B cell (primary cell): ENCODE data around the gene CACNG6. TPM values are rescaled to one million over a fixed set of nuclear protein-coding genes. Genes with fewer than 3 reads are reported as not detected.
A peak's percentile ranks its signal among the peaks of the same experiment; 100 is the strongest.

Experiments used
- ATAC-seq: fragments of 200-7000 bp; cut with Tn5 transposase; one replicate; pipeline ENCODE4 v1.10.0; 2021; ENCODE audit warnings: low read depth, mild to moderate bottlenecking, moderate number of reproducible peaks, moderate library complexity
- CTCF ChIA-PET: fragments of 350-600 bp; sonication (Branson Sonifier 250); formaldehyde crosslinking; loops from one replicate; lab custom pipeline; 2021; ENCODE audit warnings: antibody characterized with exemption, inconsistent platforms; lab: Charles Lee
- POLR2A ChIA-PET: fragments of 350-600 bp; sonication (Branson Sonifier 250); formaldehyde crosslinking; loops from one replicate; lab custom pipeline; 2021; ENCODE audit warnings: antibody characterized with exemption; lab: Charles Lee
- DNase-seq: peaks from one replicate; pipeline ENCODE4 v3.0.0; 2013
- H2AFZ ChIP-seq: 2 replicates; pipeline ENCODE4 v1.6.1; 2012; ENCODE audit warnings: mild to moderate bottlenecking, low read depth, low read length; ENCODE audit not compliant: insufficient read depth, poor library complexity, severe bottlenecking
- H3K27ac ChIP-seq, 2 donors: 1 replicate in 1 of 2; 2 replicates in 1 of 2; pipeline ENCODE4 v1.5.1; 2012 to 2013; ENCODE audit warnings: low read length in 2 of 2, mild to moderate bottlenecking in 2 of 2, moderate library complexity in 1 of 2
- H3K27me3 ChIP-seq, 4 experiments: fragments of 200-600 bp in 1 of 4; sonication (generic) in 1 of 4; replicated peaks in 1 of 4; 1 replicate in 2 of 4; 2 replicates in 2 of 4; pipeline versions ENCODE4 v1.6.1 to v1.7.0; 2013 to 2016; ENCODE audit warnings: low read length in 3 of 4, mild to moderate bottlenecking in 2 of 4, mixed read lengths in 1 of 4, moderate library complexity in 1 of 4; ENCODE audit not compliant: insufficient read depth in 4 of 4, control insufficient read depth in 3 of 4; ENCODE audit errors: control extremely low read depth in 1 of 4
- H3K36me3 ChIP-seq, 2 experiments: replicated peaks in 1 of 2; 1 replicate in 1 of 2; 2 replicates in 1 of 2; pipeline versions ENCODE4 v1.6.1 to v1.7.1; 2013; ENCODE audit warnings: low read length in 1 of 2; ENCODE audit not compliant: insufficient read depth in 2 of 2, control insufficient read depth in 1 of 2; ENCODE audit errors: control extremely low read depth in 1 of 2, extremely low read depth in 1 of 2
- H3K4me1 ChIP-seq, 2 donors: fragments of 200-600 bp in 1 of 2; sonication (generic) in 1 of 2; 1 replicate in 1 of 2; 2 replicates in 1 of 2; pipeline versions ENCODE4 v1.5.1 to v1.6.1; 2013 to 2017; ENCODE audit warnings: low read length in 2 of 2; ENCODE audit not compliant: control insufficient read depth in 2 of 2, insufficient read depth in 2 of 2
- H3K4me2 ChIP-seq: replicated peaks from 2 replicates; pipeline ENCODE3; 2012; ENCODE audit warnings: mild to moderate bottlenecking, low read depth, low read length; ENCODE audit not compliant: poor library complexity, severe bottlenecking
- H3K4me3 ChIP-seq, 5 experiments: fragments of 200-600 bp in 1 of 5; sonication (generic) in 1 of 5; 1 replicate in 3 of 5; 2 replicates in 2 of 5; pipeline versions ENCODE4 v1.5.1 to v1.7.0; 2011 to 2016; ENCODE audit warnings: low read length in 4 of 5, mild to moderate bottlenecking in 4 of 5, low read depth in 2 of 5, control low read depth in 1 of 5, moderate library complexity in 1 of 5; ENCODE audit not compliant: insufficient read depth in 1 of 5; ENCODE audit errors: control extremely low read depth in 1 of 5, extremely low read depth in 1 of 5
- H3K79me2 ChIP-seq: fragments of 200-600 bp; sonication (generic); one replicate; pipeline ENCODE4 v1.6.0; 2016; ENCODE audit warnings: low read length; ENCODE audit not compliant: control insufficient read depth, insufficient read depth
- H3K9ac ChIP-seq: fragments of 200-600 bp; sonication (generic); 2 replicates; pipeline ENCODE4 v1.6.1; 2017; ENCODE audit warnings: mild to moderate bottlenecking, low read length, moderate library complexity
- H3K9me3 ChIP-seq, 3 donors: one replicate each; pipeline versions ENCODE4 v1.6.1 to v1.7.1; 2013; ENCODE audit warnings: low read length in 2 of 3; ENCODE audit not compliant: control insufficient read depth in 2 of 3, insufficient read depth in 1 of 3; ENCODE audit errors: control extremely low read depth in 1 of 3
- H4K20me1 ChIP-seq: 2 replicates; pipeline ENCODE4 v1.6.0; 2012; ENCODE audit warnings: mild to moderate bottlenecking, low read length; ENCODE audit not compliant: insufficient read depth, control insufficient read depth, poor library complexity, severe bottlenecking
- H3K27ac Mint-ChIP-seq: one replicate; pipeline ENCODE4 v1.8.0; 2021; ENCODE audit warnings: mixed read lengths
- H3K27me3 Mint-ChIP-seq: one replicate; pipeline ENCODE4 v1.8.0; 2021; ENCODE audit warnings: mixed read lengths
- H3K4me1 Mint-ChIP-seq: one replicate; pipeline ENCODE4 v1.8.0; 2021; ENCODE audit warnings: mixed read lengths
- H3K4me3 Mint-ChIP-seq: one replicate; pipeline ENCODE4 v1.8.0; 2021; ENCODE audit warnings: mixed read lengths
- H3K9me3 Mint-ChIP-seq: one replicate; pipeline ENCODE4 v1.8.0; 2022; ENCODE audit warnings: mixed read lengths; ENCODE audit not compliant: insufficient read depth
- EZH2 ChIP-seq: IDR thresholded peaks from 2 replicates; pipeline ENCODE4 v1.6.1; 2012; ENCODE audit warnings: borderline replicate concordance, low read depth, mild to moderate bottlenecking, moderate library complexity, low read length; ENCODE audit not compliant: insufficient read depth, poor library complexity, severe bottlenecking
- WGBS: methylation state at CpG from one replicate; pipeline ENCODE4 v1.1.5; 2013; ENCODE audit warnings: missing lambda C conversion rate; ENCODE audit not compliant: insufficient coverage; 5-methylcytosine and 5-hydroxymethylcytosine counted together
- intact Hi-C: fragments of 100-400 bp; cut with micrococcal nuclease; formaldehyde crosslinking; loops from one replicate; pipeline ENCODE4 v1.10.0; 2022
- polyA minus RNA-seq: library from RNA; depleted of rRNA, polyadenylated mRNA; stranded (reverse); fragments of >200 nt; gene quantifications from 2 replicates; pipeline ENCODE4 v1.2.3, GENCODE V29; 2012
- polyA plus RNA-seq: library from polyadenylated mRNA; depleted of rRNA; stranded (reverse); fragments of >200 nt; gene quantifications from 2 replicates; pipeline ENCODE4 v1.2.3, GENCODE V29; 2012
- total RNA-seq, 2 donors: library from RNA; stranded (reverse); fragments of 120-200 nt in 1 of 2; gene quantifications; 1 replicate in 1 of 2; 2 replicates in 1 of 2; pipeline versions ENCODE4 v1.2.3 to v1.2.4, GENCODE V29; 2013 to 2022
- TF ChIP-seq, protein P1 (sequence below): fragments of 200-600 bp; IDR thresholded peaks from one replicate; pipeline ENCODE4 v1.8.0; 2022; ENCODE audit warnings: antibody characterized with exemption, mild to moderate bottlenecking

CACNG6 gene, protein sequence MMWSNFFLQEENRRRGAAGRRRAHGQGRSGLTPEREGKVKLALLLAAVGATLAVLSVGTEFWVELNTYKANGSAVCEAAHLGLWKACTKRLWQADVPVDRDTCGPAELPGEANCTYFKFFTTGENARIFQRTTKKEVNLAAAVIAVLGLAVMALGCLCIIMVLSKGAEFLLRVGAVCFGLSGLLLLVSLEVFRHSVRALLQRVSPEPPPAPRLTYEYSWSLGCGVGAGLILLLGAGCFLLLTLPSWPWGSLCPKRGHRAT
- total RNA-seq: not detected in 2 replicates
- 0.37 TPM for total RNA-seq (2013)
- polyA plus RNA-seq: not detected in 2 replicates
- polyA minus RNA-seq: not detected in 2 replicates

DNA sequence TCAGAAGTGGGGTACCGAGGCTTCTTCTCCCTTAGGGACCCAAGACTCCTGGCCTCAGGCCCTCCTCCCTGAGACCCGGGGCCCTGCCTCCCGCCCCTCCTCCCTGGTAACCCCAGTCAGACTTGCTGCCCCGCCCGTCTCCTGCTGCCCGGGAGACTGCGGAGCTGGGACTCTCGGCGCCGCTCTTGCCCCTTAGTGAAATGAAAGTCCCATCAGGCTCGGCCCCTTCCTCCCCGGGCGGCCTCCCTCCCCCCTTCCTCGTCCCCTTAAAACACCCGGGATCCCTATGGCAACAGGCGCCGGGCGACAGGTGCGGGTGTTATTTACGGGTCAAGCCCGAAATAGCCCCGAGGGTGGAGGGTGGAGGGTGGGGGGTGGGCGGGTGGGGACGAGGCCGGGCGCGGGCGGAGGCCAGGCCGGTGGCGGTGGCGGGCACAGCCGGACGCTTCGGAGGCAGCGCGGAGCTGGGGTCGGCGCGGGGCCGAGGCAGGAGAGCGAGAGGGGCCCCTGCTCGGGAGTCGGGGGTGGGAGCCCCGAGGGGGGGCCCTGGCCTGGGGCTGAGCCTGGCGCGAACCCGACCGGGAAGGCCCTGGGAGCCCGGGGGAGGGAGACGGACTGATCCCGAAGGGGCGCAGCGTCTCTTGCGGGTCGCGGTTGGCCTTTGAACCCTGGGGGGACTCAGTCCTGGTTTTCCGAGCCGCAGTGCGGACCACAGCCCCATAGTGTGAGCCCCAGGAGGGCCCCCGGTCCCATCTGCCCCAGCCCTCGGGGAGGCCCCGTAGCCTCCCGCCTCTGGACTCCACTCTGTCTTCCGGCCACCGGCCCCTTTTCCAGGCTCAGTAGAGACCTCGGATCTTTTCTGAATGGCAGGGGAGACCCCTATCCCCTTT is at the start of gene CACNG6:
Gene CACNG6, plus strand, starts transcription at position 414 of the 890 bp plus-strand sequence. CDS start 1,241 bp downstream, outside the sequence.
- POLR2A ChIA-PET: no interaction called here
- H3K4me2 ChIP-seq: peak within 1 kb of the TSS; percentile 63
- peak within 1 kb of the TSS; percentile 34 for H3K4me3 Mint-ChIP-seq
- H3K27ac Mint-ChIP-seq: no peak within 1 kb of the TSS
- H2AFZ ChIP-seq: peak within 1 kb of the TSS; percentile 33
- peaks cover 42% of the 10 kb centered on the region for H3K27me3 Mint-ChIP-seq
- peaks cover 0 to 23% (median 0%) of the 10 kb centered on the region in 3 donors for H3K9me3 ChIP-seq
- no peak within 1 kb of the TSS for H3K9ac ChIP-seq
- H3K36me3 ChIP-seq: no peaks in the 10 kb centered on the region
- CTCF ChIA-PET: no interaction called here
- no peaks in the 10 kb centered on the region for H3K79me2 ChIP-seq
- WGBS: 12% methylated on average over 50 of the region's 66 CpGs
- no peak for DNase-seq
- H3K9me3 Mint-ChIP-seq: no peaks in the 10 kb centered on the region
- intact Hi-C loops: no loop called here
- peaks cover 3% of the 10 kb centered on the region for H3K4me1 Mint-ChIP-seq
- no peak for ATAC-seq
- TF ChIP-seq, protein P1, sequence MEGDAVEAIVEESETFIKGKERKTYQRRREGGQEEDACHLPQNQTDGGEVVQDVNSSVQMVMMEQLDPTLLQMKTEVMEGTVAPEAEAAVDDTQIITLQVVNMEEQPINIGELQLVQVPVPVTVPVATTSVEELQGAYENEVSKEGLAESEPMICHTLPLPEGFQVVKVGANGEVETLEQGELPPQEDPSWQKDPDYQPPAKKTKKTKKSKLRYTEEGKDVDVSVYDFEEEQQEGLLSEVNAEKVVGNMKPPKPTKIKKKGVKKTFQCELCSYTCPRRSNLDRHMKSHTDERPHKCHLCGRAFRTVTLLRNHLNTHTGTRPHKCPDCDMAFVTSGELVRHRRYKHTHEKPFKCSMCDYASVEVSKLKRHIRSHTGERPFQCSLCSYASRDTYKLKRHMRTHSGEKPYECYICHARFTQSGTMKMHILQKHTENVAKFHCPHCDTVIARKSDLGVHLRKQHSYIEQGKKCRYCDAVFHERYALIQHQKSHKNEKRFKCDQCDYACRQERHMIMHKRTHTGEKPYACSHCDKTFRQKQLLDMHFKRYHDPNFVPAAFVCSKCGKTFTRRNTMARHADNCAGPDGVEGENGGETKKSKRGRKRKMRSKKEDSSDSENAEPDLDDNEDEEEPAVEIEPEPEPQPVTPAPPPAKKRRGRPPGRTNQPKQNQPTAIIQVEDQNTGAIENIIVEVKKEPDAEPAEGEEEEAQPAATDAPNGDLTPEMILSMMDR: no peak
- no peak for TF ChIP-seq EZH2
- no peak within 1 kb of the TSS for H3K27ac ChIP-seq
- peaks cover 0 to 28% (median 6%) of the 10 kb centered on the region in 4 experiments for H3K27me3 ChIP-seq
- no peak within 1 kb of the TSS for H3K4me3 ChIP-seq
- peaks cover 4% of the 10 kb centered on the region in 2 donors for H3K4me1 ChIP-seq
- no peaks in the 10 kb centered on the region for H4K20me1 ChIP-seq
